ENCODE data around the gene COG5.
"Not testable (repeated sequence)": the region's sequence is repeated elsewhere in the genome, so short reads cannot be mapped to it uniquely, and the experiment has no call there.

The COG5 gene

DNA sequence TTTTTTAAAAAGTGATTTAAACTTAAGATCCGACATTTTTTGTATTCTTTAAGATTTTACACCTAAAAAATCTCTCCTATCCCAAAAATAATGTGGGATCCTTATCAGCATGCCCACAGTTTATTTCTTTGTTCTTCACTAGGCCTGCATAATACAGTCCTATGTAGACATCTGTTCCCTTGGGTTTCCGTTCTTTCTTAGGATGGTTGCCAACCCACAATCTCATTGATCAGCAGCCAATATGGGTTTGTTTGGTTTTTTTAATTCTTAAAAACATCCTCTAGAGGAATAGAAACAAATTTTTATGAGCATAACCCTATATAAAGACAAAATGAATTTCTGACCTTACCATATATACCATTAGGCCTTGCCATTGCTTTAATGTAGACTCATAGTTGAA, 403.3 kb downstream of the COG5 start:
- DNase-seq (ENCODE audit: low read depth in 2 of 2) = no peak

- no peak for DNase-seq (ENCODE audit: low read depth in 2 of 2)
These were observed 405.7 kb downstream of the COG5 start for GRCh38 chr7:107158028-107158427.

DNA sequence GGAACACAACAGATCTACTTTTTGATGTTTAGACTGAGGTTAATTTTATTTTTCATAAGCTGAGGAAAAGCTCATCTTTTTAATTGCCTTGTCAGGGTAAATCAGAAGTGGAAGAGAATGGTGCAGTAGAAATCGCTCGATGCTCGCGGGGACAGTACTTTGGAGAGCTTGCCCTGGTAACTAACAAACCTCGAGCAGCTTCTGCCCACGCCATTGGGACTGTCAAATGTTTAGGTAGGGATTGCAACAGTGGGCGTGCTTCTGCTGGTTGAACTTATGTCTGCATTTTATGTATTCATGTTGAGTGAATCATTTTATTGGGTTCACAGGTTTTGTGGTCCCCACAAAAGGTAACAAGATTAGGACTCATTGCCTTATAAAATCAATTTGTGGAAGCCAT, 406.6 kb downstream of the COG5 start:
- DNase-seq (ENCODE audit: low read depth in 2 of 2) = no peak

DNA sequence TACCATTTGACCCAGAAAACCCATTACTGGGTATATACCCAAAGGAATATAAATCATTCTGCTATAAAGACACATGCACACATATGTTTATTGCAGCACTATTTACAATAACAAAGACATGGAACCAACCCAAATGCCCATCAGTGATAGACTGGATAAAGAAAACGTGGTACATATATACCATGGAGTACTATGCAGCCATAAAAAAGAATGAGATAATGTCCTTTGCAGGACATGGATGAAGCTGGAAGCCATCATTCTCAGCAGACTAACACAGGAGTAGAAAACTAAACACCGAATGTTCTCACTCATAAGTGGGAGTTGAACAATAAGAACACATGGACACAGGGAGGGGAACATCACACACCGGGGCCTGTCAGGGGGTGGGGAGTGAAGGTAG, 408.0 kb downstream of the COG5 start:
- not testable (repeated sequence) for DNase-seq (ENCODE audit: low read depth in 2 of 2)

DNA sequence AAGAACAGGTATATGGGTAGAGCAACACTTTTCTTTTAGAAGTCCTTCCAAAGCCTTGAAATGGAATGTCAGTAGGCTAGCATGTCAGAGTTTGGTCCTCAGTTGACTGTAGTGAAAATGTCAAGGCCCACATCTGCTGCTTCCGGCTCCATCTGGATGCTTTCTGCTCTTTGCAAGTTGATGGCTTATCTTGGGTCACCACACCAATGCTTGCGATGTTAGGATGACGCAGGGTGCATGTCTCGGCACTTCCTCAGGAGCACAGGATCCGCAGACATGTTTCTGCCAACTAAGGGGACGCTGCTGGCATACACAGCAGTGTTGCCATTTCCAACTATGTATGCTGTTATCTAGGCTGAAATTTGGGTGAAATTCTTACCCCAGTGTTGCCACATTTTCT, 408.9 kb downstream of the COG5 start:
- no peak for DNase-seq (ENCODE audit: low read depth in 2 of 2)

DNA sequence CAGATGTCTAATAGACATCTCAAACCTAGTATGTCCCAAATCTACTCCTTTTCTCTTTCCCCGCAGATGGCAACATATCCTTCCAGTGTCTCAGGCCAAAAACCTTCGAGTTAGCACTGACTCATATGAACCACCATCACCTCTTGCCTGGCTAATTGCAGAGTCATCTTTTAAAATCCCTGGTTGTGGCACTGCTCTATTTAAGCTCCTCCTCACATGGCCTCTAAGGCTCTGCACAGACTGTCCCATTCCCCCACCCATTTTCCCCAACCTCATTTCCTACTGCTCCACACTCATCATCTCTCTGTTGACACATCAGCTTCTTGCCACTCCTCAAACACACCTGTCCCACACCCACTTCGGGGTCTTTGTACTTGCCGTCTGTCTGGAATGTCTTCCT, 411.7 kb downstream of the COG5 start:
- DNase-seq (ENCODE audit: low read depth in 2 of 2) = no peak
